RCC 7860 (cell line): ENCODE data around the gene ULK4.
"Not testable (repeated sequence)": the region's sequence is repeated elsewhere in the genome, so short reads cannot be mapped to it uniquely, and the experiment has no call there.

Source experiments
- DNase-seq: peaks from one replicate; pipeline ENCODE4 v3.0.0-alpha.2; 2015; ENCODE audit warnings: low spot score
- FAIRE-seq: peaks from 2 replicates; lab custom pipeline; 2012; peaks lifted over from hg19 to GRCh38; lab: Jason Lieb, UNC

ULK4 gene

GRCh38 chr3:41792806-41793205 lies 169.1 kb downstream of the ULK4 start:
- no peak for DNase-seq
- no peak for FAIRE-seq

GRCh38 chr3:41769106-41769505 lies 192.8 kb downstream of the ULK4 start:
- no peak for FAIRE-seq

GRCh38 chr3:41768363-41768762 lies 193.5 kb downstream of the ULK4 start:
- DNase-seq (no peak), FAIRE-seq (no peak)

More at GRCh38 chr3:41769106-41769505, 192.8 kb downstream of the ULK4 start:
- DNase-seq: no peak

- FAIRE-seq, DNase-seq: not testable (repeated sequence)
Measured at GRCh38 chr3:41762867-41763266, 199.0 kb downstream of the ULK4 start.

- DNase-seq: no peak
- no peak for FAIRE-seq
Measured at GRCh38 chr3:41753651-41754050, 208.3 kb downstream of the ULK4 start.

GRCh38 chr3:41751597-41751996 lies 210.3 kb downstream of the ULK4 start:
- DNase-seq (no peak), FAIRE-seq (no peak)

- FAIRE-seq (no peak), DNase-seq (no peak)
Measured at GRCh38 chr3:41749988-41750387, 211.9 kb downstream of the ULK4 start.

- FAIRE-seq: no peak
Measured at GRCh38 chr3:41746215-41746614, 215.7 kb downstream of the ULK4 start.

GRCh38 chr3:41742121-41742520 lies 219.8 kb downstream of the ULK4 start:
- FAIRE-seq (no peak), DNase-seq (no peak)

More at GRCh38 chr3:41746215-41746614, 215.7 kb downstream of the ULK4 start:
- no peak for DNase-seq

- DNase-seq (no peak), FAIRE-seq (no peak)
Measured at GRCh38 chr3:41740374-41740886, 221.5 kb downstream of the ULK4 start.

- DNase-seq: peak; percentile 36
- FAIRE-seq: no peak
Measured at GRCh38 chr3:41726891-41727290, 235.0 kb downstream of the ULK4 start.

GRCh38 chr3:41717641-41718040 lies 244.3 kb downstream of the ULK4 start:
- DNase-seq (no peak), FAIRE-seq (no peak)

- DNase-seq (peak; percentile 15), FAIRE-seq (peak; percentile 58)
Measured at GRCh38 chr3:41716471-41716870, 245.4 kb downstream of the ULK4 start.

- FAIRE-seq (peak; percentile 7), DNase-seq (peak; percentile 43)
Measured at GRCh38 chr3:41715376-41715775, 246.5 kb downstream of the ULK4 start.

- FAIRE-seq (peak; percentile 32), DNase-seq (peak; percentile 8)
Measured at GRCh38 chr3:41711651-41712050, 250.3 kb downstream of the ULK4 start.

GRCh38 chr3:41710646-41711388 lies 251.1 kb downstream of the ULK4 start:
- FAIRE-seq (peak; percentile 49), DNase-seq (peak; percentile 82)

GRCh38 chr3:41709213-41709612 lies 252.7 kb downstream of the ULK4 start:
- not testable (repeated sequence) for FAIRE-seq, DNase-seq

- DNase-seq: no peak
Measured at GRCh38 chr3:41708176-41708575, 253.7 kb downstream of the ULK4 start.

GRCh38 chr3:41705893-41706292 lies 256.0 kb downstream of the ULK4 start:
- FAIRE-seq: no peak

More at GRCh38 chr3:41708176-41708575, 253.7 kb downstream of the ULK4 start:
- no peak for FAIRE-seq

GRCh38 chr3:41701191-41701698 lies 260.7 kb downstream of the ULK4 start:
- DNase-seq (no peak), FAIRE-seq (no peak)

More at GRCh38 chr3:41705893-41706292, 256.0 kb downstream of the ULK4 start:
- no peak for DNase-seq

- FAIRE-seq (no peak), DNase-seq (no peak)
Measured at GRCh38 chr3:41700155-41700554, 261.7 kb downstream of the ULK4 start.

- FAIRE-seq (no peak), DNase-seq (no peak)
Measured at GRCh38 chr3:41698898-41699297, 263.0 kb downstream of the ULK4 start.
